Colonic mucosa (tissue), 4 donors: ENCODE measurements around the gene KDM2A. TPM values are rescaled to one million over a fixed set of nuclear protein-coding genes. Genes with fewer than 3 reads are reported as not detected.

Experiments
- DNase-seq: peaks from one replicate; pipeline ENCODE4 v3.0.0-alpha.2; 2020
- H3K27ac ChIP-seq: fragments of 200-600 bp; one replicate; pipeline ENCODE4 v1.8.0; 2021
- H3K27me3 ChIP-seq: fragments of 200-600 bp; one replicate; pipeline ENCODE4 v1.8.0; 2021
- H3K36me3 ChIP-seq: fragments of 200-600 bp; one replicate; pipeline ENCODE4 v1.8.0; 2021
- H3K4me1 ChIP-seq: fragments of 200-600 bp; one replicate; pipeline ENCODE4 v1.8.0; 2021; ENCODE audit warnings: mild to moderate bottlenecking
- H3K4me3 ChIP-seq: fragments of 200-600 bp; one replicate; pipeline ENCODE4 v1.8.0; 2021
- H3K9ac ChIP-seq, 2 donors: one replicate each; pipeline ENCODE4 v1.7.0; 2013; ENCODE audit warnings: control low read depth in 2 of 2, low read depth in 2 of 2, low read length in 2 of 2
- H3K9me3 ChIP-seq: fragments of 200-600 bp; one replicate; pipeline ENCODE4 v1.8.0; 2021
- intact Hi-C: fragments of 100-400 bp; cut with DNase I; formaldehyde crosslinking; loops from one replicate; pipeline ENCODE4 v1.14.1; 2022
- total RNA-seq, 2 donors: library from RNA; stranded (reverse); fragmentation: NEBNext Ultra II Directional in 1 of 2; extraction: Animal tissue kit (Norgen Biotek cat#: 25700) in 1 of 2; gene quantifications; one replicate each; pipeline ENCODE4 v1.2.1, GENCODE V29; 2021
- TF ChIP-seq, protein P1 (sequence below): fragments of 200-600 bp; IDR thresholded peaks from one replicate; pipeline ENCODE4 v1.8.0; 2022; ENCODE audit warnings: antibody characterized with exemption, mild to moderate bottlenecking
- donor health status: healthy.
- donor health status: DM: no; HTN: no; CAD: no.
- donor health status: DM: no; HTN: no; CAD: no.

KDM2A gene
- total RNA-seq, 2 donors from 2014 or later = 63.3 to 80.6 TPM

DNA sequence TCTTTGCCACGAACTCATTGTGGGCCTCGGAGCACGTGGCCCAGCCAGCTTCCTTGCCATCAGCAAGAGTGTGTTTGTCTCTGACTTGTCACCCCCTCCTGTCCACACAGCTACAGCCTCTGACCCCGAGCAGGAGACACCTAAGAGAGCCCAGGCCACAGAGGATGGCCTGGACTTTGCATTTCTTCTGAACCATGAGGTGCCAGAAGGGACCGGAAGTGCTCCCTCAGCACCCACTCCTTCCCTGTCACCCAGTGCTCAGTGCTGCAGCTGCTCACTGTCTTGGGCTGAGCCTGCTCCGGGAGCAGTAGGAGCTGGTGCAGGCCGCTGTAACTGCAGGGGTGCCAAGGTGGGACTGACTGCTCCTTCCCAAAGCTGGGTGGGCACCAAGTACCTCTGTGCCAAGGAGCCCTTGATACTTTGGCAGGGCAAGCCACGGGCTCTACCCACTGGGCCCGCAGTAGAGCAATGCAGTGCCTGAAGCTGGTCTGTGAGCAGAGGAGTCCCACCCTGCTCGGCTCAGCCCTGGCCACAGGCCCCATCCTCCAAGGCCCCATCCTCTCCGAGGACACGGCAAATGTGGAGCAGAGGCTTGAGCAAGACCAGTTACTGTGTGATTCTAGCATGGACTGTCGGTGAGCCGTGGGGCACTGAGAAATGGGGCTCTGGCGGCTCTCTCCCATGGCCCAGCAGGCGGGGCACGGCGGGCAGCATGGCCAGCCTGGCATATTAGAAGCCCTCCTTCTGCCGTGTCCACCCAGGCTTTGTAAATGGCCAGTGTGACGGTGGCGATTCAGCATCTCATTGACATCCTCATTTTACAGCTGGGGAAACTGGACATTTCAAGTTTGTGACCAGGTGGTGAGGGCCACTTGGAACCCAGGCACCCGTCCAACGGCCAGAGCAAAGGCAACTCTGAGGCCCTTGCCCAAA, 153.5 kb downstream of the KDM2A start:
- Histone ChIP-seq H3K9ac (peak overlapping the region; percentile 40 to 95), H3K36me3 (peaks cover 4% of the 10 kb centered on the region), H3K27me3 (no peaks in the 10 kb centered on the region), H3K9me3 (no peaks in the 10 kb centered on the region), H3K4me3 (no peak overlapping the region), H3K27ac (peak overlapping the region; percentile 84), H3K4me1 (peaks cover 57% of the 10 kb centered on the region)
- intact Hi-C loops = no loop called here
- TF ChIP-seq, protein P1, sequence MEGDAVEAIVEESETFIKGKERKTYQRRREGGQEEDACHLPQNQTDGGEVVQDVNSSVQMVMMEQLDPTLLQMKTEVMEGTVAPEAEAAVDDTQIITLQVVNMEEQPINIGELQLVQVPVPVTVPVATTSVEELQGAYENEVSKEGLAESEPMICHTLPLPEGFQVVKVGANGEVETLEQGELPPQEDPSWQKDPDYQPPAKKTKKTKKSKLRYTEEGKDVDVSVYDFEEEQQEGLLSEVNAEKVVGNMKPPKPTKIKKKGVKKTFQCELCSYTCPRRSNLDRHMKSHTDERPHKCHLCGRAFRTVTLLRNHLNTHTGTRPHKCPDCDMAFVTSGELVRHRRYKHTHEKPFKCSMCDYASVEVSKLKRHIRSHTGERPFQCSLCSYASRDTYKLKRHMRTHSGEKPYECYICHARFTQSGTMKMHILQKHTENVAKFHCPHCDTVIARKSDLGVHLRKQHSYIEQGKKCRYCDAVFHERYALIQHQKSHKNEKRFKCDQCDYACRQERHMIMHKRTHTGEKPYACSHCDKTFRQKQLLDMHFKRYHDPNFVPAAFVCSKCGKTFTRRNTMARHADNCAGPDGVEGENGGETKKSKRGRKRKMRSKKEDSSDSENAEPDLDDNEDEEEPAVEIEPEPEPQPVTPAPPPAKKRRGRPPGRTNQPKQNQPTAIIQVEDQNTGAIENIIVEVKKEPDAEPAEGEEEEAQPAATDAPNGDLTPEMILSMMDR = no peak
- no peak for DNase-seq

DNA sequence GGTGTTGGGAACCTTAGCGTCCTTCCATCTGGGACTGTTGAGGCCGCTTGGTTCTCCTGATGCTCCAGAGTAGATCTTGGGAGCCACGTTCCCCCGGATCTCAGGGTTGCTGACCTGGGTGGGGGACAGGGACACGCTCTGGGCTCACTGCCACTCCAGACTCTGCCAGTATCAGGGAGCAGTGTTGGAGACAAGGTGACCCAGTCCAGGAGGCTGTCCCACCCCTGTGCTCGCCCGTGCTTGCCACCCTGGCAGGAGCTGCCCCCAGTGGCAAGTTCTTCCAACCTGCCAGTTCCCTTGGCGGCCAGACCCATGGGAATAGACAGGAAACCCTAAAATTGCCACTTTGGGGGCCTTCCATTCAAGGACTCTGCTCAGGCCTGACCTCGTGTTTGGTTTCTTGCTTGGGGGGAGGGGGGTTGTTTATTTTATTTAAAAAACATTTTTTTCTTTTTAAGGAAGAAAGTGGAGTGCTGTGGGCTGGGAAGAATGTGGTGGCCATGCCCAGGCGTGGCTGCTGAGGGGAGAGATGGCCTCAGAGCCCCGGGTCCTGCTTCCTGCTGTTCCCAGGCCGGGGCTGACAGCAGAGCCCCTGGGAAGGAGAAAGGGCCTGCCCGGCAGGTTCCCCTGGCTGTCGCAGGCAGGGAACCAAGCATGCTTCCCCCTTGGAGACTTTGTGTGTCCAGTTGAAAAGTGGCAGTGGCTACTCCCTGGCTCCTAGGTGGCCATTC, 154.4 kb downstream of the KDM2A start:
- Histone ChIP-seq H3K4me1 (peaks cover 57% of the 10 kb centered on the region), H3K27me3 (no peaks in the 10 kb centered on the region), H3K36me3 (peaks cover 4% of the 10 kb centered on the region), H3K9ac (peak overlapping the region in 1 of 2 donors; percentile 95), H3K4me3 (no peak overlapping the region), H3K9me3 (no peaks in the 10 kb centered on the region), H3K27ac (peak overlapping the region; percentile 84)
- intact Hi-C loops = no loop called here
- TF ChIP-seq, protein P1 = no peak
- no peak for DNase-seq

DNA sequence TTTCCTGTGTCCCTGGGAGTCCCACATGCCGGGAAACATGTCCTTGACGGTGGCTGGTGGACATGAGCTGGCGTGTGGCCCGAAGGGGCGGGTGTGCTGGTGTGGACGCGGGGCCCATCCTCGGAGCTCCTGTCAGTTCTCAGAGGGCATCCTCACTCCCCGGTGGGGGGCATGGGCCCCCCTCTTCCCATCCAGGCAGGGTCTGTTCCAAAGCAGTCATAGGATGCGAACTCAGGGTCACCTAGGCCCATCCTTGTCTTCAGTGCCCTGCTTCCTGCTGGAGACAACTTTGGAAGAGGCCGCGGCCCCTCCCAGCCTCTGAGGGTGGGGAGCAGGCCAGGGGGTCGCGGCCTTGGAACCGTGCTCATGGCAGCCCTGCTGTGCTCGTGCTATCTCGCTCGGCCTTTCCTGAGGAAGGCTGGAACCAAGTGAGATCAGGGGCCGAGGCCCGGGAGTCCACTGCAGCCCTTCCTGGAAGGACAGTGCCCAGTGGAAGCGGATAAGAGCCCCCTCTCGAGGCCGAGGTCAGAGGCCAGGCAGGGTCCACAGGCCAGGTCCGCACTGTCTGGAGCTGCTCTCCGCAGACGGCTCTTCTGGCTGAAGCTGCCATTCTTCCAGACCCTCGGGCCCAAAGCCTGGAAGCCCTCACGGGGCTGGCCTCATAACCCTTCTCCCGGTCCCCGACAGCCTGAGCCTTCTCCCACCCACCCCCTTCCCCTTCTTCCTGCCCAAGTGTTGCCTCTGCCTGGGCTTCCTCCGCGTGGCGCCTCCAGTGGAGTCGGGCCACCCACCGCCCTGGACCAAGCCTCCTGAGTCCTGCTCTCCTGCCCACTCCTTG, 155.9 kb downstream of the KDM2A start:
- peaks cover 48% of the 10 kb centered on the region for H3K4me1 ChIP-seq
- peaks cover 15% of the 10 kb centered on the region for H3K36me3 ChIP-seq
- H3K9me3 ChIP-seq = no peaks in the 10 kb centered on the region
- H3K27ac ChIP-seq = peak overlapping the region; percentile 86
- no peaks in the 10 kb centered on the region for H3K27me3 ChIP-seq
- peak overlapping the region; percentile 16 to 94 for H3K9ac ChIP-seq
- no peak overlapping the region for H3K4me3 ChIP-seq
- DNase-seq = no peak
- TF ChIP-seq, protein P1 = no peak
- intact Hi-C loops = no loop called here

GRCh38 chr11:67275606-67276409, 156.7 kb downstream of the KDM2A start:
- peaks cover 21% of the 10 kb centered on the region for H3K36me3 ChIP-seq
- H3K9me3 ChIP-seq = no peaks in the 10 kb centered on the region
- TF ChIP-seq, protein P1 = no peak
- peaks cover 40% of the 10 kb centered on the region for H3K4me1 ChIP-seq
- peak overlapping the region; percentile 29 to 94 for H3K9ac ChIP-seq
- no peak for DNase-seq
- H3K4me3 ChIP-seq = no peak overlapping the region
- H3K27ac ChIP-seq = peak overlapping the region; percentile 86
- intact Hi-C loops = no loop called here
- H3K27me3 ChIP-seq = no peaks in the 10 kb centered on the region
